Stomach (tissue), 4 donors: ENCODE data around the gene RD3L.

Experiments used
- POLR2AphosphoS5 ChIP-seq, 3 donors: sonication (generic); formaldehyde crosslinking; IDR thresholded peaks; one replicate each; pipeline ENCODE4 v1.6.1; 2016; ENCODE audit warnings: antibody characterized with exemption in 3 of 3
- TF ChIP-seq, protein P1 (sequence below), 7 experiments: fragments of 450-650 bp in 4 of 7; fragments of 200-600 bp in 3 of 7; sonication (generic) in 3 of 7; IDR thresholded peaks; one replicate each; pipeline ENCODE4 v1.5.1; 2016 to 2019; ENCODE audit warnings: antibody characterized with exemption in 7 of 7, control low read depth in 2 of 7, mild to moderate bottlenecking in 1 of 7

DNA sequence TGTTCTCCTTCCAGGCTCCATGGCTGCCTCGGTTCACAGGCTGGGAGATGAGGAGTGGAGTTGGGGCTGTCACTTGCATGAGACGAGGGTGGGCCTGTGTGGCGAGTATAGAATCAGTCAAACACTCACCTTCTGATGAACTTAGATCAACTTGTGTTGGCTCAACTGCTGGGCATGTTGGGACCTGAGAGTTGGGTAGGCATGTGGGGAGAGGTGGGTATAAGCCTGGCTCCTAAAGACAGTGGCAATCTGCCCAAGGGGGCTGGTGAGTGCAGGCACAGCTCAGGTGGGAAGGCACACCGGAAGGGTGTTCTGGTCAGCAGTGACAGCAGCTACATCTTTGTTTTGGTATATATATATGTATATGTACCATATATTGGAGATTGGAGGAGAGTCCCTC lies 44.1 kb downstream of the RD3L start:
- TF ChIP-seq, protein P1, sequence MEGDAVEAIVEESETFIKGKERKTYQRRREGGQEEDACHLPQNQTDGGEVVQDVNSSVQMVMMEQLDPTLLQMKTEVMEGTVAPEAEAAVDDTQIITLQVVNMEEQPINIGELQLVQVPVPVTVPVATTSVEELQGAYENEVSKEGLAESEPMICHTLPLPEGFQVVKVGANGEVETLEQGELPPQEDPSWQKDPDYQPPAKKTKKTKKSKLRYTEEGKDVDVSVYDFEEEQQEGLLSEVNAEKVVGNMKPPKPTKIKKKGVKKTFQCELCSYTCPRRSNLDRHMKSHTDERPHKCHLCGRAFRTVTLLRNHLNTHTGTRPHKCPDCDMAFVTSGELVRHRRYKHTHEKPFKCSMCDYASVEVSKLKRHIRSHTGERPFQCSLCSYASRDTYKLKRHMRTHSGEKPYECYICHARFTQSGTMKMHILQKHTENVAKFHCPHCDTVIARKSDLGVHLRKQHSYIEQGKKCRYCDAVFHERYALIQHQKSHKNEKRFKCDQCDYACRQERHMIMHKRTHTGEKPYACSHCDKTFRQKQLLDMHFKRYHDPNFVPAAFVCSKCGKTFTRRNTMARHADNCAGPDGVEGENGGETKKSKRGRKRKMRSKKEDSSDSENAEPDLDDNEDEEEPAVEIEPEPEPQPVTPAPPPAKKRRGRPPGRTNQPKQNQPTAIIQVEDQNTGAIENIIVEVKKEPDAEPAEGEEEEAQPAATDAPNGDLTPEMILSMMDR (IDR thresholded peaks at IDR 0.05), result no peak
- no peak for TF ChIP-seq POLR2AphosphoS5 (IDR thresholded peaks at IDR 0.05)
